HG02884 (cell line): ENCODE data around the gene GABPB2.
"Not testable (repeated sequence)": the region's sequence is repeated elsewhere in the genome, so short reads cannot be mapped to it uniquely, and the experiment has no call there.

Experiments used
- ATAC-seq: cut with Tn5 transposase; IDR thresholded peaks from one replicate; pipeline ENCODE4 v1.9.1; 2021; ENCODE audit warnings: mild to moderate bottlenecking, moderate library complexity; ENCODE audit not compliant: unreplicated experiment

Gene GABPB2

GRCh38 chr1:151059109-151060006 lies 11.2 kb upstream of the GABPB2 start, which contains the start of gene CDC42SE1:
CDC42SE1 (minus strand) TSS chr1:151059622; CDS start chr1:151055730, 3,892 bp downstream.
- ATAC-seq: peak; percentile 58

GRCh38 chr1:151060007-151060656 lies 10.4 kb upstream of the GABPB2 start, which contains the start of gene MLLT11:
MLLT11 (plus strand) TSS chr1:151060397; CDS start chr1:151067225, 6,828 bp downstream.
- ATAC-seq: no peak

GRCh38 chr1:151060657-151061421 lies 9.7 kb upstream of the GABPB2 start:
- no peak for ATAC-seq

GRCh38 chr1:151061704-151062103 lies 8.9 kb upstream of the GABPB2 start:
- no peak for ATAC-seq

GRCh38 chr1:151062741-151063371 lies 7.7 kb upstream of the GABPB2 start:
- no peak for ATAC-seq

- no peak for ATAC-seq
These were observed 5.4 kb upstream of the GABPB2 start for GRCh38 chr1:151065089-151065645.

- ATAC-seq: no peak
These were observed 3.4 kb upstream of the GABPB2 start for GRCh38 chr1:151067185-151067584.

- no peak for ATAC-seq
These were observed 1.5 kb upstream of the GABPB2 start for GRCh38 chr1:151069103-151069486.

- ATAC-seq: no peak
These were observed 1.7 kb downstream of the GABPB2 start for GRCh38 chr1:151072224-151072623.

GRCh38 chr1:151085953-151086559 lies 15.5 kb downstream of the GABPB2 start:
- no peak for ATAC-seq

- not testable (repeated sequence) for ATAC-seq
These were observed 26.9 kb downstream of the GABPB2 start for GRCh38 chr1:151097426-151097825.

GRCh38 chr1:151098126-151098525 lies 27.6 kb downstream of the GABPB2 start:
- ATAC-seq: no peak

- no peak for ATAC-seq
These were observed 34.1 kb downstream of the GABPB2 start for GRCh38 chr1:151104630-151105029.

- no peak for ATAC-seq
These were observed 36.3 kb downstream of the GABPB2 start for GRCh38 chr1:151106894-151107293.

- ATAC-seq: no peak
These were observed 37.8 kb downstream of the GABPB2 start for GRCh38 chr1:151108331-151108730.

GRCh38 chr1:151113877-151114276 lies 43.3 kb downstream of the GABPB2 start:
- ATAC-seq: no peak

GRCh38 chr1:151124763-151125403 lies 54.3 kb downstream of the GABPB2 start:
- no peak for ATAC-seq

- ATAC-seq: no peak
These were observed 58.2 kb downstream of the GABPB2 start for GRCh38 chr1:151128800-151129199.

GRCh38 chr1:151130987-151131586 lies 60.5 kb downstream of the GABPB2 start:
- no peak for ATAC-seq
